T47D (cell line): Measurements from ENCODE around the gene SKI.

Source experiments
- DNase-seq, 2 experiments: peaks; one replicate each; pipeline versions ENCODE4 v3.0.0 to v3.0.0-alpha.2; 2011 to 2012; ENCODE audit warnings: low read depth in 1 of 2, low spot score in 1 of 2
- JUND ChIP-seq: IDR thresholded peaks from 2 replicates; pipeline ENCODE4 v1.6.1; 2012; ENCODE audit warnings: low read depth
- in situ Hi-C: cut with HindIII; loops from 2 replicates; pipeline ENCODE4 v1.10.0; 2016; ENCODE audit warnings: low sequenced_read_pairs, low pct_unique_long_range_greater_than_20kb

Gene SKI

GRCh38 chr1:2271841-2272655, 43.9 kb downstream of the SKI start:
- DNase-seq: no peak
- in situ Hi-C loops: no loop called here
- no peak for TF ChIP-seq JUND

DNA sequence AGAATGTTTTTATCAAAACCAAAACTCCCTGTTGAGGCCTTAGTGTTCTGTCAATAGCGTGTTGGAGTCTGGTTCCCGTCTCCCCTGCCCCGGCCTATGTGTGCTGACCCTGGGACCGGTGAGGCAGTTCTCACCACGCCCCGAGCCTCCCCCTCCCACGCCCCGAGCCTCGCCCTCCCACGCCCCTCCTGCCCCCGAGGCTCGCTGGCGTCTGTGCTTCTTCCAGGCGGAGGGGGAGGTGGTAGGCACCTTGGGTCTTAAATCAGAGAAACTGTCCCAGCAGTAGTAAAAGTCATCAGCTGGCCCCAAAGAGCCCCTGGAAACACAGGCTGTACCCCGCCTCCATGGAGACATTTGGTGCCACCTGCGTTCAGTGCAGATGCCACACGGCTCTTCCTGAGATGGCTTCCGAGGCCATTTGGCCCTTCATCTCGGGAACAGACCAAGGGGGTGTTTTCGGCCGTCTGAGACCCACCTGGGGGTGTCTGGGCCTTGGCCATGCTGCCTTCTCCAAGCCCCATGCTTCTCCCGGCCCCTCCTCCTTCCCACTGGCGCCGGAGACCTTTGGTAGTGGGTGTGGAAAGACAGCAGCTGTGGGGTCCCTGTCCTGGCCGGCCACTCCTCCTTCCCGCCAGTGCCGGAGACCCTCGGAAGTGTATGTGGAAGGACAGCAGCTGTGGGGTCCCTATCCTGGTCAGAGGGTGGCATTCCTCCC, 44.7 kb downstream of the SKI start:
- in situ Hi-C loops: no loop called here
- no peak for TF ChIP-seq JUND
- no peak for DNase-seq

DNA sequence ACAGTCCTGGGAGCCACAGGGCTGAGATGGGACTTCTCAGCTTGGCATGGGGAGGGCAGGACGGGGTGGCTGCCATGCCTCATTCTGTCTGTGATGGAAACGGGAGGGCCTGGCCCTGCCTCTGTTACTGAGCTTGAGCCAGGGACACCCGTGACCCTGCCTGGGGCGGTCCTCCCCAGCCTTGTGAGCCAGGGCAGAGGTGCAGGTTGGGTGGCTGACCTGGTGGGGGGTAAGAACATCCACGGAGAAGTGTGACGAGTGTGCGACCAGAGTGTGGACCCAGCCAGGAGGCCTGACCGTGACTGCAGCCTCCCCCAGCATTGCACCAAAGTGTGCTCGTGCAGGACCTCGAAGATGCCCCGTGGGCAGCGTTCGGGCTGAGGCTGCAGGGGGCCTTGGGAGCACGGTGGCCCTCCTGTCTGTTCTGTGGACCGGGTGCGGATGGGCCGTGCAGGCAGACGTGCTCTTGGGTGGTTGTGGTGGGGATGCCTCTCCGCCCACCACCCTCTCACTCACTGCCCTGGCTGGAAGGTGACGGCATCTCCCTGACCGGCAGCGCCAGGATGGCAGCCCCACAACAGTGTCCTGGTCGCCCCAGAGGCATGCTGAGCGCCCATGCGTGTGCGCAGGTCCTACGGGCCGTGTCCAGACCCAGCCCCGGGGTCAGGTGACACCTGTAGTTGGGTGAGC, 45.4 kb downstream of the SKI start:
- DNase-seq: no peak
- in situ Hi-C loops: no loop called here
- TF ChIP-seq JUND: no peak

DNA sequence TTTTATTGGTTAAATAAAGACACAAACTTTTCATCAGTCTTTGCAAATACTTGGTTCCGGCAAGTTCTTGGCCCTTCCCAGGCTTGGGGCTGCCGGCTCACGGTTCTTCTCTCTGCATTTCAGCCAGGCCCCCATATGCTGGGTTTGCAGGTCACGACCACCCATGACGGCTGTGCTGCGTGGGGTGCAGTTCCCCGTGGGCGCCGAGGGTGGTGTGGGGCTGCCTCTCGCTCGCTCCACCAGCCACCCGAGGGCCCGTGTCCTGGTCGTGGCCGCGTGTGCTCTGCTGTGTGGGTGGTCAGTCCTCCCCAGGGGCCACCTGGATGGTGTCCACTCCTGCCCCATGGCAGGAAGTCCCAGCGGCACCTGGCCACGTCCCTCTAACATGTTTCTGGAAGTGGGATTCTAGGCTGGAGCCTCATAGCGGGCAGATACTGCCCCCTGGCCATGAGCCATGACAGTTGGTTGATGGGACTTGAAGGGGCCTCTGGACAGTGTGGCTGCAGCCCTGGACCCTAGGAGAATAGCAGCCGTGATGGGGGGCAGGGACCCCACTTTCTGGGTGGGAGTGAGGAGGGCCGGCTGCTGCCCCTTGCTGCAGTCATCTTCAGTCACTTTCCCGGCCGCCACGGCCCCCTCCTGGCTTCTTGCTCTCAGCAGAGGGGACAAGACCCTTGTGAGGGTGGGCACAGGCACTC, 46.3 kb downstream of the SKI start:
- DNase-seq: no peak
- TF ChIP-seq JUND: no peak
- in situ Hi-C loops: no loop called here

DNA sequence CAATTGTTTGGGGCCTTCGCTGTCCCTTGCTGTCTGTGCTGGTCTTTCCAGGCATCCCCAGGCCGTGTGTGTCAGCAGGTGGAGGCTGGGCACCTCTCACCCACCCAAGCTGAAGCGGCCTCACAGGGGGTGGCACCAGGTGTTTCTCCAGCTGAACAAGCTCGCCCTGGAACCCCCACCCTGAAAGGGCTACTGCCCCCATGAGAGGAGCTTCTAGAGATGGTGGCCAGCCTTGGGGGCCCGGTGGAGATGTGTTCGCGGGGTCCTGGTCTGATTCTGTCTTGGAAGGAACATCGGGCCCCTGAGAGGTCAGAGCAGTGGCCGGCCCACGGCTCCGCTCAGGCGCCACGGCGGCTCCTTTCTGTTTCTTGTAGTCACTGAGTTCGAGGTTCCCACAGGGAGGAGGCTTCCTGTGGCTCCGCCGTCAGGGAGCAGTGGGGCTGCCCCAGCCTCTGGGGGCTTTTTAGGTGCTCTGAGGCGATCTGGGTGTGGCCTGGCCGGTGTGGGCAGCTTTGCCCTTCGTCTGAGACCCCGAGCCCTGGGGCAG, 46.9 kb downstream of the SKI start:
- in situ Hi-C loops: no loop called here
- DNase-seq: no peak
- no peak for TF ChIP-seq JUND

DNA sequence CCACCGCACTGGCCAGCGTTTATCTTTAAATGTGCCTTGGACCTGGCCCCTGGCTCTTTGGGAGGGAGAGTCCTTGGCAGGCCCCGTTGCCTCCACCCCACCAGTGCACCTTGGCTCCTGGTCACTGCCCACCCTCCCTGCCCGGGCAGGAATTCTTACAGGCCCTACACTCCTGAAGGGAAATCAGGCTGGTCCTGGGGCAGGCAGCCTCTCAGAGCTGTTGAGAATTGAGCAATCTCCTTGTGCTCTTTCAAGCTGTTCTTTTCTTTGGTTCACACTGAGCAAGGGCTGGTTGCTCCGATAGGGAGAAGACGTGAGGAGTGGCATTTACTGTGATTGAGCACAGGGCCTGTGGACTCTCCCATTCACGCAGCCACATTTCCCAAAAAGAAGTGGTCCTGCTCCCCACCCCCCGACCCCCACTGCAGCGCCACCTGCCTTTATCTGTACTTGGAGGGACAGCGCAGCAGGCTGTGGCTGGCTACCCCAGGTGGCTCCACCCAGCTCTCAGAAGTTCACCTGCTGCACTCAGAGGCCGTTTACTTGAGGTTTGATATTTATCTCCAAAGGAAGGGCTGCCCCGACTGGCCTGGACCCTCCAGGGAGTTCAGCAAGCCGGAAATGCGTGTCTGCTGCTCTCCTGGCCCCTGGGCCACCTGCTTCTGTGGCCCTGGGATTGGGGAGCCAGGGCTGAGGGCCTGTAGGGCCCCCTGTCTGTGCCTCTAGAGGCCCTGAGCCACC, 47.8 kb downstream of the SKI start:
- no peak for TF ChIP-seq JUND
- in situ Hi-C loops: no loop called here
- DNase-seq: no peak

DNA sequence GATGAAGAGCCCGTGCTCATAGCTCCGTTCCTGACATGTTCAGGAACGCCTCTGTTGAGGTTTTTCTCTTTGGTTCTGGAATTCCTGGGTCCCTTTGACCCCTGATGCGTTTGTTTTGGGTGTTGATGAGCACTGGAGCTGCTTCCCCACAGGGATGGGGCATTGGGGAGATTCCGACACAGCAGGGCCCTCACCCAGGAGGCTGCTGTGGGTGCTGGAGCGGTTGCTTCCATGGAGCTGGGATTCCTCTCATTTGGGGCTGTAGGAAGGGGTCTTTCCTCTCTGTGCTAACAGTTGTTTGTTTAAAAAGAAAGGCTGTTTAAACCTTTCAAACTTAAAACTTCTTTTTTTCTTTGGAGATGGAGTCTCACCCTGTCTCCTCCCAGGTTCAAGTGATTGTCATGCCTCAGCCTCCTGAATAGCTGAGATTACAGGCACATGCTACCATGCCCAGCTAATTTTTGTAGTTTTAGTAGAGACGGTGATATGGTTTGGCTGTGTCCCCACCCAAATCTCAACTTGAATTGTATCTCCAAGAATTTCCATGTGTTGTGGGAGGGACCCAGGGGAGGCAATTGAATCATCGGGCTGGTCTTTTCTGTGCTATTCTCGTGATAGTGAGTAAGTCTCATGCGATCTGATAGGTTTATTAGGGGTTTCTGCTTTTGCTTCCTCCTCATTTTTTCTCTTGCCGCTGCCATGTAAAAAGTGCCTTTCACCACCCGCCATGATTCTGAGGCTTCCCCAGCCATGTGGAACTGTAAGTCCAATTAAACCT, 48.9 kb downstream of the SKI start:
- in situ Hi-C loops: no loop called here
- no peak for DNase-seq
- TF ChIP-seq JUND: no peak

DNA sequence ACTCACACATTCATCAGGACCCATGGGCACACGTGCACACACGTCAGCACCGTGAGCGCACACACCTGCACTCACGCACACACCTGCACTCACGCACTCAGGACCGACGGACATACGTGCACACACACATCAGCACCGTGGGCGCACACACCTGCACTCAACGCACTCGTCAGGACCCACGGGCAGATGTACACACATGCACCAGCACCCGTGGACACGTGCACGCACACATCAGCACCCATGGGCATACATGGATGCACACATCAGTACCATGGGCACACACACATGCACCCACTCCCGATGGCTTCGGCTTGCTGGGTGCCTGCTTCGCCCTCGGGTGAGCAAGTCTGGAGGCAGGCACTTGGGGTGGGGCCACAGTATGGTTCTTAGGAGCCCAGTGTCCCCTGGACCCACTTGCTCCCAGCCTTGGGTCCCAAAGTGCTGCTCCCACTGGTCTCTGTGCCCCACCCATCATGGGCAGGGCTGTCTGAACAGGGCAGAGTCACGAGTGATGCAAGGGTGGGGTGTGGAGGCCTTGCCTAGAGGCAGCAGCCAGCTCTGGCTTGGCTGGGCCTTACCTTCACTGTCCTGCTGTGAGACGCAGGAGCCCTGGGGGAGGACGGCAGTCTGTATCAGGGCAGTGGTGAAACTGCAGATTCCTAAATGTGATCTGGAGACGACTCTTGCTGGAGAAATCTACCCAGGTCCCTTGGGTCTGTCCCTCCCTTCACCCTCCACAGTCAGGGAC, 49.8 kb downstream of the SKI start:
- TF ChIP-seq JUND: no peak
- in situ Hi-C loops: no loop called here
- DNase-seq: no peak

- no peak for DNase-seq
- in situ Hi-C loops: no loop called here
- TF ChIP-seq JUND: no peak
Measured at GRCh38 chr1:2278591-2279209, 50.6 kb downstream of the SKI start.

- no peak for DNase-seq
- in situ Hi-C loops: no loop called here
- no peak for TF ChIP-seq JUND
Measured at GRCh38 chr1:2279210-2279639, 51.1 kb downstream of the SKI start.
